Measurements from ENCODE around the gene C2CD4C.

DNA sequence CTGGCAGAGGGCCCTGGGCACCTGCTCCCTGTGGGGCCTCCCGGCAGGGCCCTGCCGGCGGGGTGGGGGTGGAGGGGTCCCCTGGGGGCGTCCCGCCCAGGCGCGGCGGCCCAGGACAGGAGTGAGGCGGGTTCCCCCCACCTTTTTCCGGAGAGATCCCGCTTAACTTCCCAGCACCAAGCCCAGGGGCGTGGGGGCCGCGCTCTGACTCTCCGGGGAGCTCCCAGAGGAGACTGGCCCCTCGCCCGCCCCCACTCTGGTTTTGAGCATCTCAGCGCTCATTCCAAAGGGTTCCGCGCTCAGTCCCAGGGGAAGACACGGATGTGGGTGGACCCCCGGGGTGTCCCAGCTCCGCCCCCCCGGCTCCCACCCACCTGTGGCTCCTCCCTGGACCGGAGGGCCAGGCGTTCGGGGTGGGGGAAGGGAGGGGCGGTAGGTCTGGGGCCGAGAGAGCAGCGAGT lies 476 bp downstream of the C2CD4C start:
- TF ChIP-seq, protein P1, sequence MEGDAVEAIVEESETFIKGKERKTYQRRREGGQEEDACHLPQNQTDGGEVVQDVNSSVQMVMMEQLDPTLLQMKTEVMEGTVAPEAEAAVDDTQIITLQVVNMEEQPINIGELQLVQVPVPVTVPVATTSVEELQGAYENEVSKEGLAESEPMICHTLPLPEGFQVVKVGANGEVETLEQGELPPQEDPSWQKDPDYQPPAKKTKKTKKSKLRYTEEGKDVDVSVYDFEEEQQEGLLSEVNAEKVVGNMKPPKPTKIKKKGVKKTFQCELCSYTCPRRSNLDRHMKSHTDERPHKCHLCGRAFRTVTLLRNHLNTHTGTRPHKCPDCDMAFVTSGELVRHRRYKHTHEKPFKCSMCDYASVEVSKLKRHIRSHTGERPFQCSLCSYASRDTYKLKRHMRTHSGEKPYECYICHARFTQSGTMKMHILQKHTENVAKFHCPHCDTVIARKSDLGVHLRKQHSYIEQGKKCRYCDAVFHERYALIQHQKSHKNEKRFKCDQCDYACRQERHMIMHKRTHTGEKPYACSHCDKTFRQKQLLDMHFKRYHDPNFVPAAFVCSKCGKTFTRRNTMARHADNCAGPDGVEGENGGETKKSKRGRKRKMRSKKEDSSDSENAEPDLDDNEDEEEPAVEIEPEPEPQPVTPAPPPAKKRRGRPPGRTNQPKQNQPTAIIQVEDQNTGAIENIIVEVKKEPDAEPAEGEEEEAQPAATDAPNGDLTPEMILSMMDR (IDR thresholded peaks at IDR 0.05; ENCODE audit: low read length), result no peak
- TF ChIP-seq EZH2 (IDR thresholded peaks at IDR 0.05; ENCODE audit: borderline replicate concordance, low read length), result no peak

Measured in OCI-LY1 (cell line).